Medulla oblongata (tissue), 1 donor: ENCODE data around the gene PSMB10.
"Not testable (repeated sequence)": the region's sequence is repeated elsewhere in the genome, so short reads cannot be mapped to it uniquely, and the experiment has no call there.

ENCODE experiments used
- DNase-seq: peaks from one replicate; pipeline ENCODE4 v3.0.0-alpha.2; 2015; ENCODE audit errors: extremely low spot score

PSMB10 gene

GRCh38 chr16:67942200-67942509, 5.5 kb upstream of the PSMB10 start:
- DNase-seq: peak; percentile 31

GRCh38 chr16:67941469-67942199, 5.0 kb upstream of the PSMB10 start:
- DNase-seq: no peak

GRCh38 chr16:67940446-67941089, 3.9 kb upstream of the PSMB10 start:
- DNase-seq: no peak

- DNase-seq: no peak
Observed at GRCh38 chr16:67939507-67940445, 3.1 kb upstream of the PSMB10 start.

- DNase-seq: not testable (repeated sequence)
Observed at GRCh38 chr16:67937713-67938112, 1.1 kb upstream of the PSMB10 start.

- DNase-seq: peak; percentile 90
Observed at GRCh38 chr16:67936880-67937605, 393 bp upstream of the PSMB10 start.

GRCh38 chr16:67935402-67936123, 1.1 kb downstream of the PSMB10 start:
- peak; percentile 98 for DNase-seq

- DNase-seq: peak; percentile 23
Observed at GRCh38 chr16:67935101-67935401, 1.6 kb downstream of the PSMB10 start.

- no peak for DNase-seq
Observed at GRCh38 chr16:67934306-67935100, 2.1 kb downstream of the PSMB10 start.

GRCh38 chr16:67933805-67934204, 2.8 kb downstream of the PSMB10 start:
- DNase-seq: no peak

GRCh38 chr16:67932462-67932840, 4.2 kb downstream of the PSMB10 start:
- no peak for DNase-seq

- no peak for DNase-seq
Observed at GRCh38 chr16:67931712-67932461, 4.8 kb downstream of the PSMB10 start, which contains the start of gene CTRL. CTRL (minus strand) TSS chr16:67931862; CDS start chr16:67931852, 10 bp downstream.

GRCh38 chr16:67930678-67931211, 5.9 kb downstream of the PSMB10 start:
- no peak for DNase-seq

GRCh38 chr16:67930191-67930590, 6.5 kb downstream of the PSMB10 start:
- no peak for DNase-seq

- peak; percentile 79 for DNase-seq
Observed at GRCh38 chr16:67928561-67929364, 7.9 kb downstream of the PSMB10 start.

- DNase-seq: no peak
Observed at GRCh38 chr16:67928147-67928546, 8.5 kb downstream of the PSMB10 start.

- DNase-seq: no peak
Observed at GRCh38 chr16:67927131-67927941, 9.3 kb downstream of the PSMB10 start.
